ENCODE results near the gene ZNF311. TPM values are rescaled to one million over a fixed set of nuclear protein-coding genes. Genes with fewer than 3 reads are reported as not detected.

The ZNF311 gene
- total and polyA plus RNA-seq, 9 of the 15 experiments (the other 6 are each of a cell fraction or from before 2014, with no cell fraction given): 5.1 to 10.0 (median 7.5) TPM

GRCh38 chr6:29005183-29005885 lies at the start of gene ZNF311 (continued):
- TF ChIP-seq ZMIZ1 (IDR thresholded peaks at IDR 0.05; ENCODE audit: low read depth in 2 of 2, low read length in 2 of 2) (0 out of 4 replicates have a peak, but pooled peaks of 1 of the 2 experiments have one; percentile 31), PHTF2 (CRISPR knock-in tag; IDR thresholded peaks at IDR 0.05) (no peak), ZNF639 (CRISPR knock-in tag; conservative IDR thresholded peaks at IDR 0.05 in 1 of 2, IDR thresholded peaks at IDR 0.05 in 1 of 2) (peak in 1 of 2 experiments; percentile 70; a peak in 1 of 4 replicates), ZBTB26 (CRISPR knock-in tag; IDR thresholded peaks at IDR 0.05) (peak; percentile 27; the same call in 1 of the 2 replicates), ARID3B (CRISPR knock-in tag; IDR thresholded peaks at IDR 0.05; ENCODE audit: borderline replicate concordance) (no peak), E2F1 (CRISPR knock-in tag; IDR thresholded peaks at IDR 0.05) (peak; percentile 79), E4F1 (CRISPR knock-in tag; IDR thresholded peaks at IDR 0.05; ENCODE audit: borderline replicate concordance) (no peak), NEUROD1 (IDR thresholded peaks at IDR 0.05; ENCODE audit: borderline replicate concordance, low read depth, low read length, partially characterized antibody) (peak; percentile 53), ZNF445 (CRISPR knock-in tag; IDR thresholded peaks at IDR 0.05; ENCODE audit: low read depth) (peak; percentile 13; the same call in 1 of the 2 replicates)
